Transverse colon (tissue), 4 donors: ENCODE data around the gene RPL29.

Experiments used
- POLR2A ChIP-seq: fragments of 450-650 bp; IDR thresholded peaks from one replicate; pipeline ENCODE4 v1.6.1; 2016; ENCODE audit warnings: antibody characterized with exemption, mild to moderate bottlenecking, moderate library complexity
- POLR2AphosphoS5 ChIP-seq, 3 donors: sonication (generic); formaldehyde crosslinking; IDR thresholded peaks; one replicate each; pipeline ENCODE4 v1.6.1; 2016; ENCODE audit warnings: antibody characterized with exemption in 3 of 3
- TF ChIP-seq, protein P1 (sequence below), 5 experiments: fragments of 200-600 bp in 3 of 5; fragments of 450-650 bp in 2 of 5; sonication (generic) in 3 of 5; IDR thresholded peaks; 1 replicate in 2 of 5; 2 replicates in 3 of 5; pipeline ENCODE4 v1.5.1; 2016 to 2017; ENCODE audit warnings: antibody characterized with exemption in 5 of 5, inconsistent platforms in 3 of 5, mild to moderate bottlenecking in 2 of 5, moderate library complexity in 1 of 5

DNA sequence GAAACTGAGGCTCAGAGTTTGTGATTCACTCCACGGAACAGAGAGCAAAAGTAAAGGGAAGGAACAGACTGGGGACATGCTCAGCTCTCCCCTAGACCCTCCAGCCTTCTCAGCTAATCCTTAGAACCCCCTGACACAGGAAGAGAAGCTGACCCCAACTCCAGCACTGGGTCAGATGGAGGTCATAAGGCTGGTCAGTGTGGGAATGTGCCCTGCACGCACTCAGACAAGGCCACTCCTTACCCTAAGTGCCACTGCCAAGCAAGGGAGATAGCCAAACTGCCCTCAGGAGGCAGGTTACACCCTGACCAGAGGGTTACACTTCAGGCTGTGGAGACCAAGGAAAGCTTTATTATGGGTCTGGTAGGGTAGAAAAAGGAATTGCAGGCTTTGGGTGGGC lies 1.2 kb downstream of the RPL29 start:
- TF ChIP-seq, protein P1, sequence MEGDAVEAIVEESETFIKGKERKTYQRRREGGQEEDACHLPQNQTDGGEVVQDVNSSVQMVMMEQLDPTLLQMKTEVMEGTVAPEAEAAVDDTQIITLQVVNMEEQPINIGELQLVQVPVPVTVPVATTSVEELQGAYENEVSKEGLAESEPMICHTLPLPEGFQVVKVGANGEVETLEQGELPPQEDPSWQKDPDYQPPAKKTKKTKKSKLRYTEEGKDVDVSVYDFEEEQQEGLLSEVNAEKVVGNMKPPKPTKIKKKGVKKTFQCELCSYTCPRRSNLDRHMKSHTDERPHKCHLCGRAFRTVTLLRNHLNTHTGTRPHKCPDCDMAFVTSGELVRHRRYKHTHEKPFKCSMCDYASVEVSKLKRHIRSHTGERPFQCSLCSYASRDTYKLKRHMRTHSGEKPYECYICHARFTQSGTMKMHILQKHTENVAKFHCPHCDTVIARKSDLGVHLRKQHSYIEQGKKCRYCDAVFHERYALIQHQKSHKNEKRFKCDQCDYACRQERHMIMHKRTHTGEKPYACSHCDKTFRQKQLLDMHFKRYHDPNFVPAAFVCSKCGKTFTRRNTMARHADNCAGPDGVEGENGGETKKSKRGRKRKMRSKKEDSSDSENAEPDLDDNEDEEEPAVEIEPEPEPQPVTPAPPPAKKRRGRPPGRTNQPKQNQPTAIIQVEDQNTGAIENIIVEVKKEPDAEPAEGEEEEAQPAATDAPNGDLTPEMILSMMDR (IDR thresholded peaks at IDR 0.05), result no peak
- no peak for TF ChIP-seq POLR2A
- no peak for TF ChIP-seq POLR2AphosphoS5 (IDR thresholded peaks at IDR 0.05)
